ENCODE data around the gene IL22. TPM values are rescaled to one million over a fixed set of nuclear protein-coding genes. Genes with fewer than 3 reads are reported as not detected.

IL22 gene
- total RNA-seq, 1 experiment from 2014 or later = not detected

DNA sequence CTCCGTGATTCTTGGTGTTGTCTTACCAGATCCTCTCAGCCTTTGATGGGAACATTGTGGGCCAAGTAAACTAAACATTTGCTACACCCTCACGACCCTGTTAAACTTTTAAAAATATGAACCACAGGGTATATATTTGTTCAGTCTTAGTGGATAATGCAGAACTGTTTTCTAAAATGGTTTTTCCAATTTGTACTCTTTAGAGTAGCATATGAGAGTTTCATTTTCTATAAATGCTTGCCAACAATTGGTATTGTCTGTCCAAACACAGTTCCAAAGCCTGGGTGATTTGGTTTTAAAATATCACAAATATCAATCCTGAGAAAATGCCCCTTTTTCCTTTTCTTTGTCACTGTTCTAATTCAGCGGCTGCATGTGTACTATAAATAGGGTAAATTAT lies 6.7 kb upstream of the IL22 start:
- no peak for TF ChIP-seq CTCF (IDR thresholded peaks at IDR 0.05 in 2 of 3, conservative IDR thresholded peaks at IDR 0.05 in 1 of 3; ENCODE audit: borderline replicate concordance in 1 of 3, insufficient read depth in 1 of 3, low read depth in 2 of 3, low read length in 2 of 3)
- TF ChIP-seq SRF (IDR thresholded peaks at IDR 0.05; ENCODE audit: low read depth) = no peak
- TF ChIP-seq SP1 (IDR thresholded peaks at IDR 0.05; ENCODE audit: low read depth) = no peak
- TF ChIP-seq YY1 (IDR thresholded peaks at IDR 0.05; ENCODE audit: extremely low read depth, insufficient replicate concordance, low read depth, low read length) = no peak
- no peak for TF ChIP-seq SIN3A (IDR thresholded peaks at IDR 0.05; ENCODE audit: low read depth)
- no peak for TF ChIP-seq EZH2phosphoT487 (IDR thresholded peaks at IDR 0.05; ENCODE audit: borderline replicate concordance)
- TF ChIP-seq CBX3 (IDR thresholded peaks at IDR 0.05; ENCODE audit: low read depth) = no peak
- no peak for TF ChIP-seq ELF1 (IDR thresholded peaks at IDR 0.05; ENCODE audit: borderline replicate concordance, low read depth)
- TF ChIP-seq ZNF274 (IDR thresholded peaks at IDR 0.05; ENCODE audit: low read depth, low read length) = no peak
- no peak for TF ChIP-seq FOSL1 (IDR thresholded peaks at IDR 0.05; ENCODE audit: low read depth)
- no peak for TF ChIP-seq ATF3 (IDR thresholded peaks at IDR 0.05)
- TF ChIP-seq POLR2AphosphoS5 (IDR thresholded peaks at IDR 0.05; ENCODE audit: low read depth, low read length) = no peak
- no peak for TF ChIP-seq ZBTB33 (IDR thresholded peaks at IDR 0.05; ENCODE audit: extremely low read depth, insufficient replicate concordance, low read length)
- TF ChIP-seq REST (IDR thresholded peaks at IDR 0.05; ENCODE audit: low read depth) = no peak
- TF ChIP-seq MAX (IDR thresholded peaks at IDR 0.05) = no peak
- no peak for TF ChIP-seq EZH2 (IDR thresholded peaks at IDR 0.05)
- TF ChIP-seq RAD21 (IDR thresholded peaks at IDR 0.05; ENCODE audit: low read depth) = no peak
- no peak for TF ChIP-seq POLR2A (IDR thresholded peaks at IDR 0.05; ENCODE audit: borderline replicate concordance, extremely low read depth, insufficient read depth, insufficient read length)
- TF ChIP-seq ZFX (IDR thresholded peaks at IDR 0.05) = no peak
- intact Hi-C loops (cut with micrococcal nuclease) = no loop called here
- Histone ChIP-seq H3K4me3 (replicated peaks in 1 of 2; ENCODE audit: low read depth in 1 of 2, low read length in 2 of 2) (no peak overlapping the region), H3K27me3 (ENCODE audit: insufficient read depth, low read length) (no peaks in the 10 kb centered on the region), H3K4me1 (ENCODE audit: control insufficient read depth in 1 of 2, insufficient read depth in 2 of 2, low read length in 2 of 2) (peaks cover 0 to 5% of the 10 kb centered on the region in 2 experiments; a peak in 1 of 4 replicates), H3K9ac (ENCODE audit: low read length) (no peak overlapping the region), H3K27ac (ENCODE audit: low read depth, low read length) (no peak overlapping the region), H3K36me3 (ENCODE audit: control insufficient read depth in 1 of 2, insufficient read depth in 2 of 2, low read length in 2 of 2) (no peaks in the 10 kb centered on the region), H3K4me2 (ENCODE audit: low read length) (no peak overlapping the region), H4K20me1 (ENCODE audit: insufficient read depth) (no peaks in the 10 kb centered on the region), H3K9me3 (ENCODE audit: control insufficient read depth in 1 of 2, insufficient read depth in 1 of 2, low read depth in 1 of 2, low read length in 2 of 2) (no peaks in the 10 kb centered on the region), H3K79me2 (ENCODE audit: insufficient read depth, low read length) (no peaks in the 10 kb centered on the region), H3K9me2 (ENCODE audit: insufficient read depth) (no peaks in the 10 kb centered on the region), H2AFZ (ENCODE audit: low read depth, low read length, poor library complexity, severe bottlenecking) (no peak overlapping the region)
- ChIA-PET POLR2A (no interaction called here), CTCF (no interaction called here), RAD21 (ENCODE audit: low non-redundant PET in 1 of 2, low total read pairs in 2 of 2, uncharacterized antibody in 2 of 2, unreplicated experiment in 2 of 2) (no interaction called here)
- no peak for DNase-seq (ENCODE audit: low read depth, low spot score)
- ATAC-seq = no peak
- no TSS peak for BruUV-seq (replicated peaks)
